Activated CD8-positive, alpha-beta memory T cell treated with anti-CD3 and anti-CD28 coated beads, Interleukin-2, amount 50 U/mL, for 24 hours (primary cell): ENCODE data around the gene DOK5.

ENCODE experiments used
- DNase-seq: peaks from one replicate; pipeline ENCODE4 v3.0.0-alpha.2; 2020; ENCODE audit errors: extremely low read depth

The DOK5 gene

GRCh38 chr20:54608943-54609342 lies 133.6 kb downstream of the DOK5 start:
- no peak for DNase-seq

- DNase-seq, result no peak
Observed at GRCh38 chr20:54611708-54612412, 136.5 kb downstream of the DOK5 start.

- DNase-seq, result no peak
Observed at GRCh38 chr20:54618412-54618811, 143.0 kb downstream of the DOK5 start.

GRCh38 chr20:54619181-54619580 lies 143.8 kb downstream of the DOK5 start:
- DNase-seq, result no peak

GRCh38 chr20:54619682-54620081 lies 144.3 kb downstream of the DOK5 start:
- no peak for DNase-seq

GRCh38 chr20:54620611-54621010 lies 145.2 kb downstream of the DOK5 start:
- no peak for DNase-seq

GRCh38 chr20:54622333-54623295 lies 147.2 kb downstream of the DOK5 start:
- DNase-seq, result no peak

GRCh38 chr20:54623991-54624569 lies 148.7 kb downstream of the DOK5 start:
- no peak for DNase-seq

GRCh38 chr20:54624706-54625390 lies 149.5 kb downstream of the DOK5 start:
- DNase-seq, result no peak

- DNase-seq, result no peak
Observed at GRCh38 chr20:54625497-54625896, 150.1 kb downstream of the DOK5 start.

GRCh38 chr20:54626126-54626525 lies 150.7 kb downstream of the DOK5 start:
- no peak for DNase-seq

GRCh38 chr20:54629632-54630031 lies 154.2 kb downstream of the DOK5 start:
- no peak for DNase-seq

GRCh38 chr20:54630582-54630981 lies 155.2 kb downstream of the DOK5 start:
- no peak for DNase-seq

- no peak for DNase-seq
Observed at GRCh38 chr20:54631059-54631458, 155.7 kb downstream of the DOK5 start.

GRCh38 chr20:54633374-54634355 lies 158.3 kb downstream of the DOK5 start:
- DNase-seq, result no peak

- no peak for DNase-seq
Observed at GRCh38 chr20:54636575-54636974, 161.2 kb downstream of the DOK5 start.

GRCh38 chr20:54639941-54640340 lies 164.5 kb downstream of the DOK5 start:
- no peak for DNase-seq

- no peak for DNase-seq
Observed at GRCh38 chr20:54640800-54641199, 165.4 kb downstream of the DOK5 start.

- DNase-seq, result no peak
Observed at GRCh38 chr20:54642864-54643667, 167.7 kb downstream of the DOK5 start.

GRCh38 chr20:54643761-54644160 lies 168.4 kb downstream of the DOK5 start:
- no peak for DNase-seq
